GM19023 (cell line): ENCODE results near the gene OR6V1.

Experiments
- ATAC-seq: cut with Tn5 transposase; IDR thresholded peaks from one replicate; pipeline ENCODE4 v1.9.1; 2021; ENCODE audit warnings: mild to moderate bottlenecking, moderate library complexity; ENCODE audit not compliant: unreplicated experiment

OR6V1 gene, protein sequence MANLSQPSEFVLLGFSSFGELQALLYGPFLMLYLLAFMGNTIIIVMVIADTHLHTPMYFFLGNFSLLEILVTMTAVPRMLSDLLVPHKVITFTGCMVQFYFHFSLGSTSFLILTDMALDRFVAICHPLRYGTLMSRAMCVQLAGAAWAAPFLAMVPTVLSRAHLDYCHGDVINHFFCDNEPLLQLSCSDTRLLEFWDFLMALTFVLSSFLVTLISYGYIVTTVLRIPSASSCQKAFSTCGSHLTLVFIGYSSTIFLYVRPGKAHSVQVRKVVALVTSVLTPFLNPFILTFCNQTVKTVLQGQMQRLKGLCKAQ

DNA sequence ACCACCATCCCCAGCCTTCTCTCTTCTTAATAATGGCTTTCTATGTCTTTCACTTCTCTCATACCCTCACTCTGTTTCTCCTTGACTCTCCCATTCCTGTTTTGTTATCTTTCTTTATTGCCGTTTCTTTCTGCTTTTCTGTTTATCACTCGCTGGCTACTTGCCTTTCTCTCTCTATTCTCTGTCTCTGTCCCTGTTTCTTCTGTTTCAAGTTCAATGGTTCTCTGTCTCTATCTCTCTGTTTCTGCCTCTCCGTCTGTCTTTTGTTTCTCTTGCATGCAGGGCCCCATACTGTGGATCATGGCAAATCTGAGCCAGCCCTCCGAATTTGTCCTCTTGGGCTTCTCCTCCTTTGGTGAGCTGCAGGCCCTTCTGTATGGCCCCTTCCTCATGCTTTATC, at the start of gene OR6V1:
Gene OR6V1 (plus strand): TSS at position 301 of the 400 bp plus-strand sequence. CDS start 0 bp downstream, at position 301.
- no peak for ATAC-seq

DNA sequence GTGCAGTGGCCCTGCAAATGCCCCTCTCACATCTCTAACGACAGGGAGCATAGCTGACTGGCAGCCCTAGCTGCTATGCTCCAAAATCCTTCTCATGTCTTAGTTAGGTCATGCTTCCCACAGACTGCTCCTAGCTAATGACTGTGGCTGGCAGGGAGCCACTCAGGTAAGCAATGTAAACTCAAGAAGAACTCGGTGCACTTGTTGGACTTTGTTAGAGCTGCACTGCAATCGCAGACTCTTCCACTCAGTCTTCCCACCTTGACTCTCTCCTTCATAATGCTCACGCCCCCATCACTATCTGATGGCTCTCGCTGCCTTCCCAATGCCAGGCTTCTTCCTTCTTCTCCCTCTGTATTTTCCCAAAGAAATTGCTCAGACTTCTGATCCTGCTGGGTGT, 49.2 kb upstream of the OR6V1 start:
- no peak for ATAC-seq

DNA sequence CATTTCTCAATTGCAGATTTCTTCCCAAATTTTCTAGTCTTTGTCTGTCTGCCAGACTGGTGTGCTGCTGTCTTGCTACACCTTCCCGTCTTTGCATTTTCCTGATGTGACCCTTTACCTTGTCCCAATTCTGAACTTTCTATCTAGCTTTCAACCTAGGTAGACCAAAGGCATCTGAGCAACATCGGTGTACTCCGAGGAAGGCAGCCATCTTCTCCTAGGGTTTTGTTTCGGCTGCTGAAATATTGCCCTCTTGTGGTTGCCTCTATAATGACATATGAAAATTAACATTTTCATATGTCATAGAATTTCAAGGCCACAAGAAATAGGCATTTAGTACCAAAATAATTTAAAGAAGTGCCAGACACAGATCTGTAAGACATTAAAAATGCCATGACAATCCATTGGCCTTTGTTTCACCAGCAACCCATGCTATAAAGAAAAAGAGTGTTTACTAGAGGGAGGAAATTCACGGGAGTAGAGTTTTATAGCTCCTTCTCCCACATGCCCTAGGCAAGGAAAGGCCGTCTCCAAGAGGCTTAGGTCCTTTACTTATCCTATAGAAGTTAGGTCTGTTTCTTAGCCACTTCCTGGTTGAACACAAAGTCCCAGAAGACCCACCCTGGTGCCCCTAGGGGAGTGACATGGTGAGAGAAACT, 48.6 kb upstream of the OR6V1 start:
- peak; percentile 56 for ATAC-seq

DNA sequence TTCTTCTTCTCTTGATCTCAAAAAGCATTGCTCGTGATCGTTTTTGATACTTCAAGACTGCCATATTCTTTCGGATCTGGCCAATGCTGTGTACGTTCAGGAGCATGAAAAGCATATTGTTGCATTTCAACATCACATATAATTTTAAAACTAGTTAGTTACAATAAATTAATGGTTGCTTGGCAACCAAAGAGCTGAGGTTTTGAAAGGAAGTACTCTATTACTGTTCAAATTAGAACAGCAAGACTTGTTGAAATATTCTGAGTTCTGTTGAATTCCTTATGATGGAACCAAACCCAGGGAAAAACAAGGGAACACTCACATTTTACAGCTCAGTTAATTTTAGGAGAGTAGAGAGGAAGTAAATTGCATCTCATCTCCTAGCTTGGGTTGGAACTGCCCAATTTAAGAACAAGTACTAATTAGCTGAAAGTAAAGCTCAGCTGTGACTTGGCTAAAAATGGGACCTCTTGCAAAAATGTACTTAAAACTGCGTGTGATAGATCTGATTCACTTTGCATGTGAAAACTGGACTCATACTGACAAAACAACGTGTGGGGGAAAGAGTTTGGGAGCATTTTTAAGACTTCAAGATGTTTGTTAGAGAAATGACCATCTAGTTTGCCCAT, 46.4 kb upstream of the OR6V1 start:
- no peak for ATAC-seq

DNA sequence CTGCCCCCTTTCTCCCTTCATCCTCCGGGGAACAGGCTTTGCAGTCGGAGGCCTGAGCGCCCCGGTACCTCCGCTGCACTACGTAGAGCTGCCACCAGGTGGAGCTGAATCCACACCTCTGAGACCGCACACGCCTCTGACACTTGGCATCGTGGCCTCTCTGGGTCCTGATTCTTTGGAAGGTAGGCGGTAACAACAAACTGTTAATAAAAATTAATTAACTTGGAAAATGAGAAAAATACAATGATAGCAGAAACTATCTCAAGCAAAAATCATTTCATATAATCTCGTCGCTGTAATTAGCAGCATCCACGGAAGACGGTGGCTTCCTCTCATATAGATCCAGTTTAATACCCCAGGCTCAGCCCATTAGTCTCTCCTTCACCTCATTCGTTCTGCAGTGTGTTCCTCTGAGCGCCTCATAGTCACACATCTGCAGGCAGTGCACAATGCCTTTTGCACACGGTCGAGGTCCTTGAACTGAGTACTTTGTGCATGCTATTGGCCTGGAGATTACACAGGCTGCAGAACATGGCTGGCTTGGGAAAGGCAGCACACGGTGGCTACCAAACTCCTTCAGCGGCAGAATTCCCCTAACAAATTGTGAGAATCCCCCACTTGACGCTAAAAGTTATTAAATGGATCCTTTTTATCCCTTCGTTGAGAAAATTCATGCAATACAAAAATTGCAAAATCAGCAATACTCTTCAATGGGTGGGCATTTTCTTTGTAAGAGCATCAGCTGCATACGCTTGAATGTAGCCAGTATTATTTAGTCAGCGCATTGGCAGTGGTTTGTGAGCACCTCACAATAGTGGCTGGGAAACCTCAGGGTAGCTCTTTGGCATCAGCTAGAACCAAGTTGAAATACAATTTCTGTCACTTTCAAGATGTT, 43.9 kb upstream of the OR6V1 start:
- ATAC-seq: peak; percentile 93

DNA sequence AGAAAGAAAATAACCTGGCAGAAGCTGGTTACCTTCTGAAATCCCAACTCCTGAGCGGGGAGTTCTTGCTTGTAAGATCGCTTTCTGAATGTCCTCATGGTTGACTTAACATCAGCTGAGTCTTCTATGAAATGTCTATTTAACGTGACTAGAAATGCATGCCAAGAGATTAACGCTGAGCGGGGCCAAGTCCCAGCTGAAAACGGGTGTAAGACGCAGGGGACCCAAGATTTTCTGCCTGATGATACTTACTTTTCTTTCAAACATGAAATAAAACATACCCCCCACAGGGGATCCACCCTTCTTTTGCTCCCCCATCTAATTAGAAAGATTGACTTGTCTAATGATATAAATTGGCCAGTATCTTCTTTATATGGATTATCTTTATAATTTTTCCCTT, 40.1 kb upstream of the OR6V1 start:
- ATAC-seq: no peak

DNA sequence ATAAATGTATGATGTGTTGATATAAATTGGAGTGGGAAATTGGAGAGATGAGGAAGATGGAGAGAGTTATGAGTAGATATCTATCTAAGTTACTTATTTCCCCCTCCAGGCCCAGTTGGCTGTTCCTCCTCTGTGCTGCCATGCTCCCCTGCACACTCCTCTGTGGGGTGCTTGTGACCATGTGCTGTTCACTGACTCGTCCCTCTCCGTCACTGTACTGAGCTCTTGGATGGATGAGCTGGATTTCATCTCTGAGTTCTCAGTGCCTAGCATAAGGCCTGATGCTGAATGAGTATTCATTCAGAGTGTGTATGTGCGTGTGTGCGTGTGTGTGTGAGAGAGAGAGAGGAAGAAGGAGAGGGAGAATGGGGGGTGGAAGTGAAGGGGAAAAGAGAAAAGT, 39.7 kb upstream of the OR6V1 start:
- ATAC-seq: no peak

DNA sequence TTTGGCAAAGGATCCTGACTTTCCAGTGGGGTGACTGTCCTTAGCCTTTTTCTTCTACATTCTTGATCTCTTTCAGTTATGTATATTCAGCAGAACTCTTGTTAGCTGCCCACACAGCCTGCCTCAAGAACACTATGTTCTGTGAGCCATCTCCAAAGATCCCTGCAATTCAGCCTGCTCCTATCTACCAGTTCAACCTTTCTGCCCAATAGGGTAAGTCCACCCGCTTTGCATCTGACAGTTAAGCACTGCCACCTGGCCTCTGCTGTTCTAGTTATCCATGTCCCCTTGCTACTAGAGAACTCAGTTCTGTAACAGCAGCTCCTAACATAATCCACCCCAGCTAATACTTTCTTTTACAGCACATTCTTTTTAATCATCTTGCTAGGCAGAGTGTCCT, 38.7 kb upstream of the OR6V1 start:
- no peak for ATAC-seq

DNA sequence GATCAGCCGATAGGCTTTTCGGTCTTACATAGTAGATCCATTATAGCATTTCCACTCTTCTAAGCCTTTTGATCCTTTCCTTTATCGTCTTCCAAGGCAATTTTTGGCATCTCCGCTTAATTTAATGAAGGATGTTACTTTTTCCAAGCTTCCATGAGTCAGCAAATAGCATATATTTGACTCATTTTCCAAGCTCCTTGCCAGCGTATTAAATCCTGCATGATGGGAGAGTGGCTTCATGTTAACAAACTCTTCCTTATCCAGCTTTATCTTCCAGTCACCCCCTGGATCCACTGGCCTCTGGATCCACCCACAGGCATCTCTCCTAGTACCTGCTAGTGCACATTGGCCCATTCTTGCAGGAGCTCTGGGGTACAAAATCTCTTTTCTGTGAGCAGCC, 38.2 kb upstream of the OR6V1 start:
- ATAC-seq: no peak

DNA sequence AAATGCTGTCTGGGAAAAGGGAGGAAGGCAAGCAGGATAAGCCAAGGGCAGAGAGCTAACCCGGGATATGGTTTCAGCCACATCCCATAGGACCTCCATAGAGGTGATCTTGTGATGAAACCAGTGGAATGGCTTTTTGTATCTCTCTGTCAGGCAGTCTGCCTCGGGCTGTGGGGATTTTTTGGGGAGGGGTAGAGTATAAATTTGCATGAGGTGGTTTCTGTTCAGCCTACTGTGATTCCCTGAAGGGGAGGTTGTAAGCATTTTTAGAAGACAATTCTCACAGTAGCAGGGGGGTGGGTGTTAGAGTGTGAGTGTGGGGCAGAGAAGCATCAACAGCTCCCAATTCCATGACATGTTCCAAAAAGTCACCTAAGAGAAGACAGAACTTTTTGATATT, 37.1 kb upstream of the OR6V1 start:
- ATAC-seq: peak; percentile 96

DNA sequence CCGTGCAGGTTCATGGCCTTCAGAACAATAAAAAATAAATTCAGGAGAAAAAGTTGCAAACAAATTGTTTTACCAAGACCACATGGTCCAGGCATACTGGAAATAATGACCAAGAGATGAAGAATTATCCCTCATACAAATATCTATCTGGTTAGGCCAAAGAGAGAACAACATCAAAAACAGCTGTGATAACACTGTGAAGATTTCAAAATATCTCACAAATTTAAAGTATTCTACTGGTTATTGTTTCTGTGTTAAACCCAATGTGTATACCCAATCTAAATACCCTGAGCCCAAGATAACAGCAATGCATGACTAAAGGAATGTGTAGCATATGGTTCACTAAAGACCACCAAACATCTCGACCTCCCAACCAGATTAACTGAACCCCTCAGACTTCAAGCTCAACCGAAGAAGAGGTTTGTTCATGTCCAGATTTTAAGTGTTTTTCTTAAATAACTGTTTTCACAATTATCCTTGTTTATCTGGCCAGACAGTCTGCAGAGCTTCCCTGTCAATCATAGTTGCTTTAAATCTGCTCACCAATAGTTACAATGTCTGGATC, 36.1 kb upstream of the OR6V1 start:
- no peak for ATAC-seq

DNA sequence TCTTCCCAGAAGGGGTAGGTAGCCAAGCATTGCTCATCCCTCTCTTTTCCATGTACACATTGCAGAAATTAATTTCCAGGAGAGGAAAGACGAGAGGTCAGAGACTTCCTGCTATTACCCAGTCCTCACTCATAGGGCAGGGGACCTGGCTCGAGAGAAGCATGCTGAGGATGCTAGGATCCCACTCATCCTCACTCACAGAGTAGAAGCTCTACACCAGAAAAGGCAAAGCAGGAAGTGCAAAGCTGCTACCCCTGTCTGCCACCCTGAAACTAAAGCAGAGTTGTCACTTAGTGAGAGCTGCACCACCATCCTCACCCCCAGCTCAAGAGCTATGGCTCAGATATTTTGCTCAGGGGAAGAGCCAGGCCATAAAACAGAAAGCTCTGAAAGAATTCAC, 35.1 kb upstream of the OR6V1 start:
- ATAC-seq: no peak

DNA sequence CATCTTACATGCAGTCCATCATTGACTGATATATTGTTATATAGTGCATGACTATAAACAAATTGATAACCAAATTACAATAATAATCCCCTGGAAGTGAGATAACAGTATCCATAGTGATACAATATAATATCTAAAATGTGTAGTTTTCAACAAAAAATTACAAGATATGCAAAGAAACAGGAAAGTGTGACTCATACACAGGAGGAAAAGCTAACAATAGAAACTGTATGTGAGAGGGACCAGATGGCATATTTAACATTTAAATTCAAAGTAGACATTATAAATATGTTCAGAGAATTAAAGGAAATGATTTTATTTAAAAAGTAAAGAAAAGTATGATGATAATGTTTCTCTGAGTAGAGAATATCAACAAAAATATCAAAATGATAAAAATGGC, 33.2 kb upstream of the OR6V1 start:
- no peak for ATAC-seq

DNA sequence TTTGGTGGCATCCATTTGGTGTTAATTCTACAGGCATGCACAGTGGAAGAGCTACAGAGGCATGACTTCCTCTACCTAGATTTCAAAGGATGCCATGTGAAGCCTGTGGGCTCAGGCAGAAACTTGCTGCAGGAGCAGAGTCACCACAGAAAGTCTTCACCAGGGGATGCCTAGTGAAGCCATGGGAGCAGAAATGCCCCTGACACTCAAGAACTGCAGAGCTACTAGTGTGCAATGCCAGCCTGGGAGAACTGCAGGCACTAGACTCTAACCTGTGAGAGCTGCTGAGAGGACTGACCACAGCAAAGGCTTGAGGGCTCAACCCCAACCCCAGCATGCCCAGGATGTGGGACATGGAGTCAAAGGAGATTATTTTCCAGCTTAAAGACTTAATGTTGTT, 29.1 kb upstream of the OR6V1 start:
- no peak for ATAC-seq

DNA sequence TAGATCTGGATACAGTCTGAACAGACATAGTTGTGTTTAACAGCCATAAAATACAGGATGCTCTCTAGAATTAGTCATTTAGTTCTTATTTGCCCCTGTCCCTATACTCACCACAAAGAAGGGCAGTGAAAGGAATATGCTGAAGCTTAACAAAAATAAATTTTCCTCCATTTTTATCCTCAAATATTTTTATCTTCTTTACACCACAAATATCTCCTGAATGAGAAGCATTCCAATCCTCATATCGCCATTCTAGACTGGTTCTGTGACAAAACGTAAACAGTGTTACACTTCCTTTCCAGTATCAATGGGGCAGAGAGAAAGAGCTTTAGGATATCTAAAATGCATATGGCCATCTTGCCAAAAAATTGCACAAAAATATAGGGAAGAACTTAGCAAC, 26.8 kb upstream of the OR6V1 start:
- ATAC-seq: no peak

DNA sequence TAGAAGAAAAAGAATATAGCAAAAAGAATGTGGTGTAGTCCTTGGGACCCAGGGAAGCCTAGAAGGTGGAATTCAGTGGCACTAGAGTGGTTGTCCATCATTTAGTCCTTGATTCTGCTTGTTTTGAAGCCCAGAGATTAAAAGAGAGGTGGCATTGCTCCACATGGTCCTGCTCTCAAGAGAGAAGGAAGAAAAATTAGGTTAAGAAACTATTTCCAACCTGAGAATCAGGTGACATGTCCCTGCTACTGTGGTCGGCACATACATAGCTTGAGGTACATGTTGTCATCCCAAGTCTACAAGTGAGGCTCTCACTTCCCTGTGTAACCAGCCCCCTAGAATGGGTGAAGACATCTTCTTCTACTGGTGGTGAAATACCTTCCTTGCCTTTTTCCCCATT, 25.1 kb upstream of the OR6V1 start, which contains the start of gene OR9A2:
Gene OR9A2 (minus strand): TSS at position 101 of the 400 bp plus-strand sequence. CDS start 0 bp downstream, at position 101.
- no peak for ATAC-seq

DNA sequence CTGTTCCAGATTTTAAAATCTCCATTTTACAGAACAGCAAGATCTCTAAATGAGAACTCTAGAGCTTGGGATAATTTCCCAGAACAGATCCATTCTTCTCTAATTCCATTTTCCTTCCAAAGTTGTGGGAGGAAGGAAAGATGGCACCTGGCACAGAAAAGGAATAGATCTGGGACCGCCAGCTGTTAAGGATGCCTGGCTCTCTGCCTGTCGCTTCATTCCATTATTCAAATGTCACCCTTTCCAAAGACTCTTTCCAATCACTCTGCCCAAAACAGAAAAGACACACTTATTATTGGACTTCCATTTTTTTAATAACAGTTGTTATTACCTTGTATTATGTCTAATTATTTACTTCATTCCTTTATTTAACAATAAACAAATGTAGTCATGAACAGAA, 24.5 kb upstream of the OR6V1 start:
- no peak for ATAC-seq

DNA sequence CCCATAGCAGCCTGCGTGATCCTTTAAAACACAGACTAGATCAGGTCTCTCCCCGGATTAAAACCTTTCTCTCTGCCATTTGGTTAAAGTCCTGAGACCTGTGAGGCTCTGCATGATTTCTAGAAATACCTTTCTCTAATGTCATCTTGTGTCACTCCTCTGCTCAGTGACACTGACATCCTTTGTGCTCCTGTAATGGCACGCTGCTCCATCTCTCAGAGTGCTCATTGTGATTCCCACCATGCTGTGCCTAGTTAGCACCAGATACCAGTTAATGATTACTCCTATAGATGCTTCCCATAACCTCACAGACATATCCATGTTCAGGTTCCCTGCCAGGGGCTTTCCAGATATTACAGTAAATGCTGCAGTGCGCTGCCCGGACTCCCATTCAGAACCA, 13.5 kb upstream of the OR6V1 start:
- no peak for ATAC-seq

DNA sequence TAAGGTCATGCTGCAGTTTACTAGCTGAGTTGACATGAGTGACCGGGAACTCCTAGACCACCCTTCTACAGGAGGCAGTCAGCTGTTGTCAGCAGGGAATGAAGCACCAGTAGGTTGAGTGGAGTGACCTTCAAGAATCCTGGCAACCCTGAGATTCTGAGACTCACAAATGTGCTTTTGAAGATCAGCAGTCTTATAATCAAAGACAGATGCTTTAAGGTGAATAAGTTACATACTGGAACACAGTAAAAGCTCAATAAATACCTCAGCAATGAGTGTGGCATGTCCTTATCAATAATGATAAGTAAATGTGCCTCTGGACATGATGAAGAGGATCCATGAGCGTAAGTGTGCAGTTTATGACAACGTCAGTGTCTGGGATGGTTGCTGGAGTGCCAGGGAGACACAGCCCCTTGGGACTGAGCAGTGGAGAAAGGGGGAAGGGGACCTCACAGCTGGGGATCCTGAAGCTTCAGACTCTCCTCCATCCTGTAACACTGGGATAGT, 11.9 kb upstream of the OR6V1 start:
- ATAC-seq: no peak

DNA sequence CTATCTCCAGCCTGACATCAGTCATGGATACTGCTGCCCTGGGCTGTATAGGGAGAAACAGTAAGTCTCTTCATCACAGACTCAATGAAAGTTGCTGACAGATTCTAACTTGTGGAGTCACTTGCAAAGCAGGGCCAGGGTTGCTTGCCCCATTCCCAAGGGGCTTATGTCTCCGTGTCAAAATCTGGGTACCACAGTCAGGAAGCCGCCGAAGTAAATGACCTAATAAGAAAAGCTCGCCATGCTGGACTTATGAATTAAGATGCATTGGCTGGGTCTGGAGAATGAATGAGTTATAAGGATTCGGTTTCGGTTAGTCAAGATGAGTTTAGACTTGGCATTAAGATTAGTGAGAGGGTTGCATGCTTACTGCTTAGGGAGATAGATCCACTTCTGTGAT, 10.8 kb upstream of the OR6V1 start:
- no peak for ATAC-seq
